ENCODE measurements around the gene USP6.

DNA sequence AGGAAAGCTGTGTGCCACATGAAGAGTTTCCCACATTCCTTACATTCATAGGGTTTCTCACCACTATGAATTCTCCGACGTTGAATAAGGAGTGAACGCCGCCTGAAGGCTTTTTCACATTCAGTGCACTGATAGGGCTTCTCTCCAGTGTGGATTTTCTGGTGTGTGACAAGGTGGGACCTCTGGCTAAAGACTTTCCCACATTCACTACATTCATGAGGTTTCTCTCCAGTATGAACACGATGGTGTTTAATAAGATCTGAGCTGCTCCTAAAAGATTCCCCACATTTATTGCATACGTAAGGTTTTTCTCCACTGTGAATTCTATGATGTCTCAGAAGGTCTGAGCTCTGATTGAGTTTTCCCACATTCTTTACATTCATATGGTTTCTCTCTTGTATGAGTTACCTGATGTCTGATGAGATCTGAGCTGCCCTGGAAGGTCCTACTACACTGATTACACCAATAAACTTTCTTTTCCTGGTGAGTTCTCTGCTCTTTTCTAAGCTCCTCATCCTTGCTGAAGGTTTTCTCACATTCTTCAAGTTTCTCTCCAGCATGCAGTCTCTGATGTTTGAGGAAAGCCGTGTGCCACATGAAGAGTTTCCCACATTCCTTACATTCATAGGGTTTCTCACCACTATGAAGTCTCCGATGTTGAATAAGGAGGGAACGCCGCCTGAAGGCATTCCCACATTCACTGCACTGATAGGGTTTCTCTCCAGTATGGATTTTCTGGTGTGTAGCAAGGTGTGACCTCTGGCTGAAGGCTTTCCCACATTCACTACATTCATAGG, 65.9 kb downstream of the USP6 start:
- TF ChIP-seq, protein P1, sequence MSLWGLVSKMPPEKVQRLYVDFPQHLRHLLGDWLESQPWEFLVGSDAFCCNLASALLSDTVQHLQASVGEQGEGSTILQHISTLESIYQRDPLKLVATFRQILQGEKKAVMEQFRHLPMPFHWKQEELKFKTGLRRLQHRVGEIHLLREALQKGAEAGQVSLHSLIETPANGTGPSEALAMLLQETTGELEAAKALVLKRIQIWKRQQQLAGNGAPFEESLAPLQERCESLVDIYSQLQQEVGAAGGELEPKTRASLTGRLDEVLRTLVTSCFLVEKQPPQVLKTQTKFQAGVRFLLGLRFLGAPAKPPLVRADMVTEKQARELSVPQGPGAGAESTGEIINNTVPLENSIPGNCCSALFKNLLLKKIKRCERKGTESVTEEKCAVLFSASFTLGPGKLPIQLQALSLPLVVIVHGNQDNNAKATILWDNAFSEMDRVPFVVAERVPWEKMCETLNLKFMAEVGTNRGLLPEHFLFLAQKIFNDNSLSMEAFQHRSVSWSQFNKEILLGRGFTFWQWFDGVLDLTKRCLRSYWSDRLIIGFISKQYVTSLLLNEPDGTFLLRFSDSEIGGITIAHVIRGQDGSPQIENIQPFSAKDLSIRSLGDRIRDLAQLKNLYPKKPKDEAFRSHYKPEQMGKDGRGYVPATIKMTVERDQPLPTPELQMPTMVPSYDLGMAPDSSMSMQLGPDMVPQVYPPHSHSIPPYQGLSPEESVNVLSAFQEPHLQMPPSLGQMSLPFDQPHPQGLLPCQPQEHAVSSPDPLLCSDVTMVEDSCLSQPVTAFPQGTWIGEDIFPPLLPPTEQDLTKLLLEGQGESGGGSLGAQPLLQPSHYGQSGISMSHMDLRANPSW (CRISPR knock-in tag; conservative IDR thresholded peaks at IDR 0.05; ENCODE audit: low read depth): no peak
- TF ChIP-seq, protein P2, sequence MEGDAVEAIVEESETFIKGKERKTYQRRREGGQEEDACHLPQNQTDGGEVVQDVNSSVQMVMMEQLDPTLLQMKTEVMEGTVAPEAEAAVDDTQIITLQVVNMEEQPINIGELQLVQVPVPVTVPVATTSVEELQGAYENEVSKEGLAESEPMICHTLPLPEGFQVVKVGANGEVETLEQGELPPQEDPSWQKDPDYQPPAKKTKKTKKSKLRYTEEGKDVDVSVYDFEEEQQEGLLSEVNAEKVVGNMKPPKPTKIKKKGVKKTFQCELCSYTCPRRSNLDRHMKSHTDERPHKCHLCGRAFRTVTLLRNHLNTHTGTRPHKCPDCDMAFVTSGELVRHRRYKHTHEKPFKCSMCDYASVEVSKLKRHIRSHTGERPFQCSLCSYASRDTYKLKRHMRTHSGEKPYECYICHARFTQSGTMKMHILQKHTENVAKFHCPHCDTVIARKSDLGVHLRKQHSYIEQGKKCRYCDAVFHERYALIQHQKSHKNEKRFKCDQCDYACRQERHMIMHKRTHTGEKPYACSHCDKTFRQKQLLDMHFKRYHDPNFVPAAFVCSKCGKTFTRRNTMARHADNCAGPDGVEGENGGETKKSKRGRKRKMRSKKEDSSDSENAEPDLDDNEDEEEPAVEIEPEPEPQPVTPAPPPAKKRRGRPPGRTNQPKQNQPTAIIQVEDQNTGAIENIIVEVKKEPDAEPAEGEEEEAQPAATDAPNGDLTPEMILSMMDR (IDR thresholded peaks at IDR 0.05): no peak
- TF ChIP-seq ESRRA (CRISPR knock-in tag; IDR thresholded peaks at IDR 0.05; ENCODE audit: borderline replicate concordance): no peak
- TF ChIP-seq EMX1 (CRISPR knock-in tag; IDR thresholded peaks at IDR 0.05): no peak
- no peak for TF ChIP-seq NFE2L1 (CRISPR knock-in tag; IDR thresholded peaks at IDR 0.05)
- no peak for TF ChIP-seq JUN (CRISPR knock-in tag; IDR thresholded peaks at IDR 0.05)
- no peak for TF ChIP-seq CREB1 (CRISPR knock-in tag; IDR thresholded peaks at IDR 0.05)
- TF ChIP-seq, protein P3, sequence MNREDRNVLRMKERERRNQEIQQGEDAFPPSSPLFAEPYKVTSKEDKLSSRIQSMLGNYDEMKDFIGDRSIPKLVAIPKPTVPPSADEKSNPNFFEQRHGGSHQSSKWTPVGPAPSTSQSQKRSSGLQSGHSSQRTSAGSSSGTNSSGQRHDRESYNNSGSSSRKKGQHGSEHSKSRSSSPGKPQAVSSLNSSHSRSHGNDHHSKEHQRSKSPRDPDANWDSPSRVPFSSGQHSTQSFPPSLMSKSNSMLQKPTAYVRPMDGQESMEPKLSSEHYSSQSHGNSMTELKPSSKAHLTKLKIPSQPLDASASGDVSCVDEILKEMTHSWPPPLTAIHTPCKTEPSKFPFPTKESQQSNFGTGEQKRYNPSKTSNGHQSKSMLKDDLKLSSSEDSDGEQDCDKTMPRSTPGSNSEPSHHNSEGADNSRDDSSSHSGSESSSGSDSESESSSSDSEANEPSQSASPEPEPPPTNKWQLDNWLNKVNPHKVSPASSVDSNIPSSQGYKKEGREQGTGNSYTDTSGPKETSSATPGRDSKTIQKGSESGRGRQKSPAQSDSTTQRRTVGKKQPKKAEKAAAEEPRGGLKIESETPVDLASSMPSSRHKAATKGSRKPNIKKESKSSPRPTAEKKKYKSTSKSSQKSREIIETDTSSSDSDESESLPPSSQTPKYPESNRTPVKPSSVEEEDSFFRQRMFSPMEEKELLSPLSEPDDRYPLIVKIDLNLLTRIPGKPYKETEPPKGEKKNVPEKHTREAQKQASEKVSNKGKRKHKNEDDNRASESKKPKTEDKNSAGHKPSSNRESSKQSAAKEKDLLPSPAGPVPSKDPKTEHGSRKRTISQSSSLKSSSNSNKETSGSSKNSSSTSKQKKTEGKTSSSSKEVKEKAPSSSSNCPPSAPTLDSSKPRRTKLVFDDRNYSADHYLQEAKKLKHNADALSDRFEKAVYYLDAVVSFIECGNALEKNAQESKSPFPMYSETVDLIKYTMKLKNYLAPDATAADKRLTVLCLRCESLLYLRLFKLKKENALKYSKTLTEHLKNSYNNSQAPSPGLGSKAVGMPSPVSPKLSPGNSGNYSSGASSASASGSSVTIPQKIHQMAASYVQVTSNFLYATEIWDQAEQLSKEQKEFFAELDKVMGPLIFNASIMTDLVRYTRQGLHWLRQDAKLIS (CRISPR knock-in tag; IDR thresholded peaks at IDR 0.05; ENCODE audit: borderline replicate concordance): no peak
- no peak for TF ChIP-seq NR1H2 (CRISPR knock-in tag; IDR thresholded peaks at IDR 0.05)
- TF ChIP-seq, protein P4, sequence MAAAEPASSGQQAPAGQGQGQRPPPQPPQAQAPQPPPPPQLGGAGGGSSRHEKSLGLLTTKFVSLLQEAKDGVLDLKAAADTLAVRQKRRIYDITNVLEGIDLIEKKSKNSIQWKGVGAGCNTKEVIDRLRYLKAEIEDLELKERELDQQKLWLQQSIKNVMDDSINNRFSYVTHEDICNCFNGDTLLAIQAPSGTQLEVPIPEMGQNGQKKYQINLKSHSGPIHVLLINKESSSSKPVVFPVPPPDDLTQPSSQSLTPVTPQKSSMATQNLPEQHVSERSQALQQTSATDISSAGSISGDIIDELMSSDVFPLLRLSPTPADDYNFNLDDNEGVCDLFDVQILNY (CRISPR knock-in tag; IDR thresholded peaks at IDR 0.05): no peak
- no peak for TF ChIP-seq FOXJ3 (CRISPR knock-in tag; IDR thresholded peaks at IDR 0.05; ENCODE audit: borderline replicate concordance)
- TF ChIP-seq, protein P5, sequence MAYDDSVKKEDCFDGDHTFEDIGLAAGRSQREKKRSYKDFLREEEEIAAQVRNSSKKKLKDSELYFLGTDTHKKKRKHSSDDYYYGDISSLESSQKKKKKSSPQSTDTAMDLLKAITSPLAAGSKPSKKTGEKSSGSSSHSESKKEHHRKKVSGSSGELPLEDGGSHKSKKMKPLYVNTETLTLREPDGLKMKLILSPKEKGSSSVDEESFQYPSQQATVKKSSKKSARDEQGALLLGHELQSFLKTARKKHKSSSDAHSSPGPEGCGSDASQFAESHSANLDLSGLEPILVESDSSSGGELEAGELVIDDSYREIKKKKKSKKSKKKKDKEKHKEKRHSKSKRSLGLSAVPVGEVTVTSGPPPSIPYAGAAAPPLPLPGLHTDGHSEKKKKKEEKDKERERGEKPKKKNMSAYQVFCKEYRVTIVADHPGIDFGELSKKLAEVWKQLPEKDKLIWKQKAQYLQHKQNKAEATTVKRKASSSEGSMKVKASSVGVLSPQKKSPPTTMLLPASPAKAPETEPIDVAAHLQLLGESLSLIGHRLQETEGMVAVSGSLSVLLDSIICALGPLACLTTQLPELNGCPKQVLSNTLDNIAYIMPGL (CRISPR knock-in tag; IDR thresholded peaks at IDR 0.05): no peak
- TF ChIP-seq, protein P6, sequence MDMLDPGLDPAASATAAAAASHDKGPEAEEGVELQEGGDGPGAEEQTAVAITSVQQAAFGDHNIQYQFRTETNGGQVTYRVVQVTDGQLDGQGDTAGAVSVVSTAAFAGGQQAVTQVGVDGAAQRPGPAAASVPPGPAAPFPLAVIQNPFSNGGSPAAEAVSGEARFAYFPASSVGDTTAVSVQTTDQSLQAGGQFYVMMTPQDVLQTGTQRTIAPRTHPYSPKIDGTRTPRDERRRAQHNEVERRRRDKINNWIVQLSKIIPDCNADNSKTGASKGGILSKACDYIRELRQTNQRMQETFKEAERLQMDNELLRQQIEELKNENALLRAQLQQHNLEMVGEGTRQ (CRISPR knock-in tag; IDR thresholded peaks at IDR 0.05): no peak

Measured in WTC11 (cell line).